OCI-LY7 (cell line): Measurements from ENCODE around the gene NRP1. TPM values are rescaled to one million over a fixed set of nuclear protein-coding genes. Genes with fewer than 3 reads are reported as not detected.

ENCODE experiments used
- BruUV-seq: library from RNA; stranded (reverse); fragments of 400-500 nt; replicated peaks from 2 replicates; lab custom pipeline; 2021; lab: Mats Ljungman, UMichigan
- CTCF ChIA-PET: fragments of 300-600 bp; sonication (Branson Sonifier 250); formaldehyde crosslinking; loops from one replicate; lab custom pipeline; 2022; ENCODE audit warnings: antibody characterized with exemption; ENCODE audit not compliant: unreplicated experiment; lab: Charles Lee
- POLR2A ChIA-PET: fragments of 300-600 bp; sonication (Branson Sonifier 250); formaldehyde crosslinking; loops from one replicate; lab custom pipeline; 2022; ENCODE audit warnings: antibody characterized with exemption; lab: Charles Lee
- DNase-seq: peaks from one replicate; pipeline ENCODE4 v3.0.0-alpha.2; 2015; ENCODE audit warnings: low spot score
- H2AFZ ChIP-seq: fragments of 200-600 bp; sonication (generic), shearing (Covaris generic); 2 replicates; pipeline ENCODE4 v1.6.1; 2014; ENCODE audit warnings: mild to moderate bottlenecking, antibody characterized with exemption, low read length, moderate library complexity
- H3K27ac ChIP-seq: fragments of 200-600 bp; sonication (generic); 2 replicates; pipeline ENCODE4 v1.5.1; 2014; ENCODE audit warnings: mixed run types, low read depth, mild to moderate bottlenecking, moderate library complexity, low read length, inconsistent platforms; ENCODE audit not compliant: poor library complexity, severe bottlenecking
- H3K36me3 ChIP-seq: fragments of 200-600 bp; sonication (generic); 2 replicates; pipeline ENCODE4 v1.6.1; 2014; ENCODE audit warnings: mild to moderate bottlenecking, antibody characterized with exemption, low read length, moderate library complexity, mixed read lengths; ENCODE audit not compliant: insufficient read depth
- H3K4me1 ChIP-seq: fragments of 200-600 bp; sonication (generic); 2 replicates; pipeline ENCODE4 v1.5.1; 2014; ENCODE audit warnings: mild to moderate bottlenecking, low read length; ENCODE audit not compliant: insufficient read depth, poor library complexity, severe bottlenecking
- H3K4me2 ChIP-seq: fragments of 200-600 bp; sonication (generic); 2 replicates; pipeline ENCODE4 v1.6.1; 2014; ENCODE audit warnings: mild to moderate bottlenecking, low read length
- H3K4me3 ChIP-seq: fragments of 200-600 bp; sonication (generic); 2 replicates; pipeline ENCODE4 v1.5.1; 2014; ENCODE audit warnings: mild to moderate bottlenecking, low read depth, low read length; ENCODE audit not compliant: poor library complexity, severe bottlenecking
- H3K79me2 ChIP-seq: fragments of 200-600 bp; sonication (generic); 2 replicates; pipeline ENCODE4 v1.6.1; 2016; ENCODE audit warnings: low read depth, mild to moderate bottlenecking, low read length, moderate library complexity, mixed read lengths; ENCODE audit not compliant: insufficient read depth
- H3K9me2 ChIP-seq: fragments of 200-600 bp; sonication (generic); 2 replicates; pipeline ENCODE4 v1.6.1; 2016; ENCODE audit warnings: mild to moderate bottlenecking, low read length, mixed read lengths; ENCODE audit not compliant: insufficient read depth
- H3K9me3 ChIP-seq: fragments of 200-600 bp; sonication (generic); 2 replicates; pipeline ENCODE4 v1.6.1; 2014; ENCODE audit warnings: mild to moderate bottlenecking, mixed run types, low read length, mixed read lengths
- H4K20me1 ChIP-seq: fragments of 200-600 bp; sonication (generic); 2 replicates; pipeline ENCODE4 v1.6.1; 2014; ENCODE audit warnings: mild to moderate bottlenecking, antibody characterized with exemption, low read length, moderate library complexity, mixed read lengths; ENCODE audit not compliant: insufficient read depth
- EZH2phosphoT487 ChIP-seq: fragments of 200-600 bp; sonication (generic); IDR thresholded peaks from 2 replicates; pipeline ENCODE4 v1.6.1; 2018; ENCODE audit warnings: low read depth, borderline replicate concordance, mild to moderate bottlenecking, mixed run types, antibody characterized with exemption, low read length, moderate library complexity, mixed read lengths
- intact Hi-C: fragments of 100-400 bp; cut with micrococcal nuclease; formaldehyde crosslinking; loops from one replicate; pipeline ENCODE4 v1.10.0; 2022; ENCODE audit not compliant: unreplicated experiment
- total RNA-seq, 2 experiments: library from RNA; depleted of rRNA in 1 of 2; stranded (reverse); fragments of >200 nt in 1 of 2; shearing (Covaris generic) in 1 of 2; gene quantifications; 2 replicates each; pipeline ENCODE4 v1.2.3, GENCODE V29; 2014 to 2022
- TF ChIP-seq, protein P1 (sequence below): fragments of 200-600 bp; sonication (generic); conservative IDR thresholded peaks from 2 replicates; pipeline ENCODE4 v1.5.1; 2014; ENCODE audit warnings: mild to moderate bottlenecking, antibody characterized with exemption, low read length, moderate library complexity, mixed read lengths

The NRP1 gene
- total RNA-seq, 2 experiments from 2014 or later: not detected

DNA sequence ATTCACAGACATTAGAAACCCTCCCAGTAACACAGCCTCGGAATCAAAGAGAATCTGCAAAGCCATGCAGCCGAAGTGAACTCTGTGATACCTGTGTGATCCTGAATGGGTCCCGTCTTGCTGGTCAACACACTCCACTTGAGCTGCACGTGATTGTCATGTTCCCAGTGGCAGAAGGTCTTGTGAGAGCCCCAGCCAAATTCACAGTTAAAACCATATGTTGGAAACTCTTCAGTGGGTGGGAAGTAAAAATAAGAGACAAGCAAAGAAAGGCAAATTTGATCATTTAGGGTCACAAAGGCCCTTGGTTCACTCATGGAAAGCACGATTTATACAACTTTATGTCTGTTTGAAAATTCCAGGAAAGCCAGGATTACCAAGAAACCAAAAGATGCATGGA lies 142.3 kb downstream of the NRP1 start:
- no peaks in the 10 kb centered on the region for H4K20me1 ChIP-seq
- TF ChIP-seq EZH2phosphoT487: no peak
- DNase-seq: no peak
- CTCF ChIA-PET: interaction anchor here (0.5 kb wide), 1 partner anchor 970 kb away, joined by 3 read pairs; no protein-coding TSS in a partner anchor
- H3K36me3 ChIP-seq: no peaks in the 10 kb centered on the region
- H3K4me2 ChIP-seq: no peak overlapping the region
- peaks cover 4% of the 10 kb centered on the region for H3K4me1 ChIP-seq
- no peaks in the 10 kb centered on the region for H3K9me3 ChIP-seq
- H2AFZ ChIP-seq: no peak overlapping the region
- no peaks in the 10 kb centered on the region for H3K9me2 ChIP-seq
- intact Hi-C loops: loop anchor here (5.0 kb wide), 1 partner anchor 1445 kb away; no protein-coding TSS in a partner anchor
- H3K4me3 ChIP-seq: no peak overlapping the region
- H3K79me2 ChIP-seq: no peaks in the 10 kb centered on the region
- no peak overlapping the region for H3K27ac ChIP-seq
- POLR2A ChIA-PET: interaction anchor here (1.0 kb wide), 1 partner anchor 14 kb away, joined by 3 read pairs; no protein-coding TSS in a partner anchor
- no TSS peak for BruUV-seq

DNA sequence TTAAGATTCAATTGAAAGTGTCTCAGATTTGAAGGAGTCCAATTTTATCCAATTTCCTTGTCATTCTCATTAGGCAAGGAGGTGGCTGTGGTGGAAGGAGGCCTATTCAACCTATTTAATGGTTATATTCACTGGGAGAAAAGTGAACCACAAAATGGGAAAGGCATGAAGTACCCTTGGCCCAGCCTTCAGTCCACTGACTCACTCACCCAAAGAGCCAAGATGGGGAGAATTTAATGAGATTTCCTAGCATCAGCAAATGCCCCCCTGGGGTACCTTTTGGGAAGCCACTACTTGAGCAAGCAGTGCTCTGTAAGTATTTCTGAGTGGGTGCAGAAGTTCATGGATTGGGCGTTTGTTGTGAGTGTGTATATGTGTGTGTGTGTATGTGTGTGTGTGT lies 144.1 kb downstream of the NRP1 start:
- no peak for DNase-seq
- CTCF ChIA-PET: no interaction called here
- Histone ChIP-seq H3K36me3 (no peaks in the 10 kb centered on the region), H3K4me1 (peaks cover 4% of the 10 kb centered on the region), H3K79me2 (no peaks in the 10 kb centered on the region), H3K27ac (no peak overlapping the region), H3K9me3 (no peaks in the 10 kb centered on the region), H4K20me1 (no peaks in the 10 kb centered on the region), H3K9me2 (no peaks in the 10 kb centered on the region), H3K4me3 (no peak overlapping the region), H2AFZ (no peak overlapping the region), H3K4me2 (no peak overlapping the region)
- TF ChIP-seq, protein P1, sequence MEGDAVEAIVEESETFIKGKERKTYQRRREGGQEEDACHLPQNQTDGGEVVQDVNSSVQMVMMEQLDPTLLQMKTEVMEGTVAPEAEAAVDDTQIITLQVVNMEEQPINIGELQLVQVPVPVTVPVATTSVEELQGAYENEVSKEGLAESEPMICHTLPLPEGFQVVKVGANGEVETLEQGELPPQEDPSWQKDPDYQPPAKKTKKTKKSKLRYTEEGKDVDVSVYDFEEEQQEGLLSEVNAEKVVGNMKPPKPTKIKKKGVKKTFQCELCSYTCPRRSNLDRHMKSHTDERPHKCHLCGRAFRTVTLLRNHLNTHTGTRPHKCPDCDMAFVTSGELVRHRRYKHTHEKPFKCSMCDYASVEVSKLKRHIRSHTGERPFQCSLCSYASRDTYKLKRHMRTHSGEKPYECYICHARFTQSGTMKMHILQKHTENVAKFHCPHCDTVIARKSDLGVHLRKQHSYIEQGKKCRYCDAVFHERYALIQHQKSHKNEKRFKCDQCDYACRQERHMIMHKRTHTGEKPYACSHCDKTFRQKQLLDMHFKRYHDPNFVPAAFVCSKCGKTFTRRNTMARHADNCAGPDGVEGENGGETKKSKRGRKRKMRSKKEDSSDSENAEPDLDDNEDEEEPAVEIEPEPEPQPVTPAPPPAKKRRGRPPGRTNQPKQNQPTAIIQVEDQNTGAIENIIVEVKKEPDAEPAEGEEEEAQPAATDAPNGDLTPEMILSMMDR: no peak
- TF ChIP-seq EZH2phosphoT487: no peak
- POLR2A ChIA-PET: interaction anchor here (1.0 kb wide), 1 partner anchor 15 kb away, joined by 3 read pairs; no protein-coding TSS in a partner anchor
- BruUV-seq: no TSS peak
- intact Hi-C loops: loop anchor here (5.0 kb wide), 1 partner anchor 1447 kb away; no protein-coding TSS in a partner anchor

DNA sequence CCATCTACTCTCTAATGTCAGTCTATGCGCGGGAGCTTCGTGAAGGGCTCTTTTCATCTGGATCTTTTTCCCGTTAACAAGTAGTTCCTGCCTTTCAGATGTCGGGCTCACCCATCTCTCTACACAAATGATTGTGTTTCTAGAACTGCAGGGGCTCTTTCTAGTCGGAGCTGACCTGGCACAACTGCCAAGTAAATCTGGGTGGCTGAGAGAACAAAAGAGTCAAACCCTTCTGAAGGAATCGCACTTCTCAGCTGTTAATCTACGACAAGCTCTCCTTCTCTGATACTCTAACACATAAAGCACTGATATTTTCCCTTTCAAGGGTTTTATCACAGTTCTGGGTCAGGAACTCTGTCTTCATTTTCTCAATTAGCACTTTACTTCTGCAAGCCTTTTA lies 144.7 kb downstream of the NRP1 start:
- DNase-seq: no peak
- Histone ChIP-seq H3K4me1 (peaks cover 4% of the 10 kb centered on the region), H2AFZ (no peak overlapping the region), H3K4me2 (no peak overlapping the region), H3K79me2 (no peaks in the 10 kb centered on the region), H3K9me2 (no peaks in the 10 kb centered on the region), H3K9me3 (no peaks in the 10 kb centered on the region), H3K36me3 (no peaks in the 10 kb centered on the region), H3K27ac (no peak overlapping the region), H3K4me3 (no peak overlapping the region), H4K20me1 (no peaks in the 10 kb centered on the region)
- CTCF ChIA-PET: no interaction called here
- no peak for TF ChIP-seq EZH2phosphoT487
- TF ChIP-seq, protein P1: no peak
- no TSS peak for BruUV-seq
- POLR2A ChIA-PET: interaction anchor here (0.5 to 1.0 kb wide), 2 partner anchors 14 to 16 kb away, joined by 3 to 4 read pairs; no protein-coding TSS in a partner anchor
- intact Hi-C loops: loop anchor here (5.0 kb wide), 1 partner anchor 1447 kb away; no protein-coding TSS in a partner anchor
